Measurements from ENCODE around the gene RASAL1.

Gene RASAL1

GRCh38 chr12:113071135-113072112, 64.1 kb downstream of the RASAL1 start:
- DNase-seq (ENCODE audit: low read depth): no peak

DNA sequence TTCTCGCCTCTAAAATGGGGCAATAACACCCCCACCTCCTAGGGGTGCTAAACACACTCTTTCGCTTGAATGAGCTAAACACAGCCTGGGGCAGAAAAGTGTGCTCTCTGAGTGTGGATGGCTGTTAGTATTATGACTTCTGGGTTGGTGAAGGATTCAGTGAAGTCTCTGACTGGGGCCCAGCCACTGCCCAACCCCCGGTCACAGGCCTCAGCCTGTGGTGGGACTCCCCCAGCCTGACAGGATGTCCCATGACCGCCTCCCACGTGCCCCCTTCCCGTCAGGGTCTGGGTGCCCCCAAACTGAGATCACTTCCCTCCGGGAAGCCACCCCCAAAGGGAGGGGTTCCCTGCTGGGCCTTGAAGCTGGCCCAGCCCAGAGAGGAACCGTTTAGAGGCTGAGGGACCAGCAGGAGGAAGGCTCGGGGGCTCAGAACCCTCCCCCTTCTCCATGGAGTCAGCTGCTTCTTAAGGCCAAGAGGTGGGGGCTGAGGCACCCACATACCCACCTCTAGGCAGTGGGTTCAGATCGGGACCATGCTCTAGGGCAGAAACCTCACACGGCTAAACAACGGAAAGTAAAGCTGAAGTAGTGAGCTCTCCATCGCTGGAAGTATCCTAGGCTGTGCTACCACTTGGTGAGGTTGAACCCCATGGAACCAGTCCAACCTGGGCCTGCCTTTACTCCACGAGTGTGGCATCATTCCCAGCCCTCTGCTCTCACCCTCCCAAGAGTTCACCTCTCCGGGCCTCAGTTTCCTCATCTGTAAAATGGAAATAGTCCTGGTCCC, 65.2 kb downstream of the RASAL1 start:
- DNase-seq (ENCODE audit: low read depth): no peak

GRCh38 chr12:113069751-113070116, 65.8 kb downstream of the RASAL1 start:
- DNase-seq (ENCODE audit: low read depth): no peak

DNA sequence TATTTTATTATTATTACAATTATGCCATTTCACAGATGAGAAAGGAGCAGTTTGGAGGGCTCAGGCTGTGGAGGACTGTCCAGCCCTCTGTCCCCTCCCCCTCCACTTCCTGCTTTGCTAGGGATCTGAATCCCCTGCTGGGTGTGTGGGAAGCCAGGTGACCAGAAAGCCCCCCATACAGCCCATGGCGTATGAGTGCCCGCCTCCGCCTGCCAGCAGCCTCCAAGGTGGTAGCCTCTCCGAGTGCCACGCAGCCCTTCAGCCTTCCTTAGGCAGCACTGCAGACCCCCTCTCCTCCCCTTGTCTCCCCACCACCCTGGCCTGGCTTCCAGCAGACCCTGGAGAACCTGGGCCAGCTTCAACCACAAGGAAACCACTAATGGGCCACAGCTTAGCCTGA, 66.4 kb downstream of the RASAL1 start:
- no peak for DNase-seq (ENCODE audit: low read depth)

DNA sequence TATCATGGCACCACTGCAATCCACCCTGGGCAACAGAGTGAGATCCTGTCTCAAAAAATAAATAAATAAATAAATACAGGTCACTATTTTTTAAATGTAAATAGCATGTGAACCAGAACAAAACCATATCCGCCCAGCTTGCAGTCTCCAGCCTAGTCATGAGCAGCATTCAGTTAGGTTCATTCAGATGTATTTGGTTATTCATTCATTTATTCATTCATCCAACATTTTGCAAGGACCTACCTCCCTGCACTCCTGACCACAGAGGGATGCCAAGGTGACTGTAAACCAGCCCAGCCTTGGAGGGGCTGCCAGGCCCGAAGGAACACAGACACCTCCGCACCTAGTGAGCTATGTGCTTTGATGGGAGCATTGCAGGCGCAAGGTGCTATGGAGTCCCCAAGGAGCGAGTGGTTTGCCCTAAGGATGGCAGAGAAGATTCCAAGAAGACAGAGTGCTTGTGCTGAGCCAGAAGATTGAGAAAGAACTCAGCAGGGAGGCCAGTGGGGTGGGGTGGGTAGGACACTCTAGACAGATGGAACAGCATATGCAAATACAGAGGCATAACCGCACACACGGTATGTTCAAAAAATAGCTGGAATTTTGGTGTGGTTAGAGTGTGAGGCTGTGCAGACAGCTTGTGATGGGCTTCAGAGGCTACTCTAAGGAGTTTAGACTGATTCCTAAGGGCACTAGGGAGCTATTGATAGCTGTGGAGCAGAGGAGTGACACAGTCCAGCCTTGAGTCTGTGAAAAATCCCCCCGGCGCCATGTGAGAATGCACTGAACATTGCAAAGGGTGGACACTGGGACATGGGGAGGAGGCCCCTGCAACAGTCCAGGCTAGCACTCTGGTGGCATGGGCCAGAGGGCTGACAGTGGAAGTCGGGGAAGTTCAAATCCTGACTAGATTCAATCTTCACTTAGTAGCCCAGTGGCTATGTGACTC, 67.3 kb downstream of the RASAL1 start:
- DNase-seq (ENCODE audit: low read depth): no peak

- no peak for DNase-seq (ENCODE audit: low read depth)
Observed at GRCh38 chr12:113066813-113067400, 68.7 kb downstream of the RASAL1 start.

- no peak for DNase-seq (ENCODE audit: low read depth)
Observed at GRCh38 chr12:113065126-113066007, 70.2 kb downstream of the RASAL1 start.

DNA sequence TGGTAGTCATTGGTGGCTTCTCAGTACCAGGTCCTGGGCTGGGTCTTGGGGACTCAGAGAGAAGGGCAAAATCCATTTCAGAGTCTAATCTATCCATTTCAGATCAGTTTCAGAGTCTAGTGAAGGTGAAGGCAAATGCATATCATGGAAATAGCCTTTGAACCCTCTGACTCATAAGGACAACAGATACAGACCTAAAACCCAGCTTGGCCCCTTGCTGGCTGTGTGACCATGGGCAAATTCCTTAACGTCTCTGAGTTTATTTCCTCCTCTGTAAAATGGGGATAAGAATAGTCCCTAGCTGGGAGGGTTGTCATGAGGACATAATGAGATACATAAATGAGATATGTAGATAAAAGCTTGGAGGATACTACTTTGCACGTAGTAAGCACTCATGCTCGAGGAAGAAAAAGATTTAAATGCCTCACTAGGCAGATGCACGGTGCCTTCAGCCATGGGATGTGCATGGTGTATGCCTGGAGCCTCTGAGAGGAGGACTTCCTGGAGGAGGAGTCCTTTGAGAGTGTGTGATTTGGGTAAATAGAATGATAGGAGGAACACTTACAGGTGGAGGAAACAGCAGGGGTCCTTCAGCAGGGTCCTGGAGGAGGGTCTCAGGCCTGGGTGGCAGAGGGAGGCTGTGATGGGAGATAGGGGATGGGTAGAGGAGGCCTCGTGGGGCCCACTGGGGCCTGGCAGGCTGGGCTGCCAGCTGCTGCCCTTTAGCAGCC, 71.0 kb downstream of the RASAL1 start:
- DNase-seq (ENCODE audit: low read depth): no peak

DNA sequence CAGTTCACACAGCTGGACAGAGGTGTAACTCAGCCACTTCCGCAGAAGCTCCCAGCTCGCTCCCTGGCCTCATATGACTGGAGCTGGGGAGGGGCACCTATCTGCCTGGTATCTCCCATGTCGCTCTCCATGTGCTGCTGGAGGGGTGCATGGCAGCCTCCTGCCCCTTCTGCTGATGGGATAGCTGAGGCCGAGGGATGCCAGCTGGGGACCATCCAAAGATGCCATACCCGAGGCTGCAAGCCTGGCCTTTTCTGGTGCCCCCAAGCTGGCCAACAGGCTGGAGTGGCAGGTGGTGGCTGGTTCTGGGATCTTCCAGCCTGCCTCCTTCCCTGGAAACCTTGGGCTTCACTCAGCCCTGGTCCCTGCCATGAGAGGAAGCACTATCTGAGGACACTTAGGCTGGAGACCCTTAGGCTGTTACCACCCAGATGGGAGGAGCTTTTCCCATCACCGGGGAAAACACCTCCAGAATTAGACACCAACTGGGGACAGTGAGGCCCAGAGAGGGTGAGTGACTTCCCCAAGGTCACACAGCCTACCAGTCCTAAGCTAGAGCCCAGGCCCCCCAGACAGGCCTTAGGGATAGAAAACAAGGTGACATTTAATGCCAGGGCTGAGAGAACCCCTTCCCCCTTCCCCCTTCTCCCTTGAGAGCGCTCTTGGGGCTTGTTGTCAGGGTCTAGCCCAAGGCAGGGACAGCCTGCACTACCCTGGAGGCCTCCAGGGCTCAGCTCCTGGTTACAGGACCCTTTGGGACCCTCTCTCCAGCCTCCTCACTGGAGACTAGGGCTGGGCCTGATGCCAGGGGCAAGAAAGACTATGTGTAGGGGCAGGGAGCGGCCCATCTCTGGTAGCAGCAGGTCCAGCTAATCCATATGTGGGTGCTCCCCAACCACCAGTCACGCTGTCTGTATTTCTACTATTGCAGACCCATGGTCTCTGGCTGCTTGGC, 71.9 kb downstream of the RASAL1 start:
- DNase-seq (ENCODE audit: low read depth): no peak

- no peak for DNase-seq (ENCODE audit: low read depth)
Observed at GRCh38 chr12:113062502-113063395, 72.8 kb downstream of the RASAL1 start.

DNA sequence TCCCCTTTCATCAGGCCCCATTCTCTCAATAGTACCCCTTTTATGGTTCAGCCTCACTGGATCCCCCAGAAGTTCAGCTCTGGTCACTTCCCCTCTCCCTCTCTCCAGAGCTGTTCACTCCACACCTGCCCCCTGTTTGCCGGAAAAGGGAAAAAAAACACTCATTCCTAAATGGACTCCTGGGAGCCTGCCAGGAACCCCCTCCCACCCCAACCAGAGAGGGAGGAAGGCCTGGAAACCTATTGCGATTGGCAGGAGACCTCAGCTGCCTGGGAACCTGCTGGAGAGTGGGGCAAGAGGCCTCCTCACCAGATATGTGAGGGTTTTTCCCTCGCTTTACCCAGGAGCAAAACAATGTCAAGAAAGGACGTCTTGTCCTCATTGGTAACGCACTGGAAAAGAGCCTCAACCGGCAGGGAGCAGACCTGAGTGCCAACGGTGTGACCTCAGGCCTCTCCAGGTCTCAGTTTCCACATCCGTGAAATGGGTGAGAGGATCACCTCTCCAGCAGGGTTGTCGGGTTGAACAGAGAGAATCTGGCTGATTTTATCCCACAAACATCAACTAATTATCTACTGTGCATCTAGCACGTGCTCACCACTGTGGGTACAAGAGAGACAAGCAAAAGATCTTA, 74.4 kb downstream of the RASAL1 start:
- DNase-seq (ENCODE audit: low read depth): no peak

GRCh38 chr12:113060336-113060960, 75.1 kb downstream of the RASAL1 start:
- no peak for DNase-seq (ENCODE audit: low read depth)

- DNase-seq (ENCODE audit: low read depth): no peak
Observed at GRCh38 chr12:113059071-113059595, 76.4 kb downstream of the RASAL1 start.

GRCh38 chr12:113058553-113058952, 77.0 kb downstream of the RASAL1 start:
- DNase-seq (ENCODE audit: low read depth): no peak

DNA sequence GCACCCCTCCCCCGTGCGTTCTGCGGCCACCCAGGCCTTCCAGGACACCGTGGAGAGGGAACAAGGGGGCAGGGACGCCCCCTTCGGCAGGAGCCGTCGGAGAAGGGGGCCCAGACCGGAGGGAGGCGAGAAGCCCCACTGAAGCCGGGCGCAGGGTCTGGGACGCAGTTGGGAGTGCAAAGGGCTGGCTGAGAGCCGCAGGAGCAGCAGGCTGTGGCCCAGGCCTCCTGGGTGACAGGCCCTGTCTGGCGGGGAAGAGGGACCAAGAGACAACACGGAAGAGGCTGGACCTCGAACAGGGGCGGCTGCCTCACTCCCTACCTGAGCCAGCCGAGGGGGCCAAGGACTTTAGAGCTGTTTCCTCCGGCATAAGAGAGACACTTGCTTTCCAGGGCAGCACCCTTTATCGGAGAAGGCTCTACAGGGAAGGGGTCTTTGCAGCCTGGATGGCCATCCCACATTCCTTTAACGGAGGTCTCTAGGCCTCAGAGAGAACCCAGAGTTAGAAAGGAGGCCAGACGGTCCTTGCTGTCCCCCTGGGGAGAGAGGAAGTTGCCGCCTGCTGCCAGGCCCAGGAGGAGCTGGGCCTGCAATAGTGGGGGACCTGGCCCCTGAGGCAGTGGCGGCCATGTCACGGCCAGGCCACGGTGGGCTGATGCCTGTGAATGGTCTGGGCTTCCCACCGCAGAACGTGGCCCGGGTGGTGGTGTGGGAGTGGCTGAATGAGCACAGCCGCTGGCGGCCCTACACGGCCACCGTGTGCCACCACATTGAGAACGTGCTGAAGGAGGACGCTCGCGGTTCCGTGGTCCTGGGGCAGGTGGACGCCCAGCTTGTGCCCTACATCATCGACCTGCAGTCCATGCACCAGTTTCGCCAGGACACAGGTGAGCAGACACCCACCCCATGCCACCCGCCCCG, 77.7 kb downstream of the RASAL1 start:
- no peak for DNase-seq (ENCODE audit: low read depth)
